Inflammatory macrophage treated with lipopolysaccharide for 4 hours (primary cell): ENCODE results near the gene ETHE1.

Source experiments
- DNase-seq: peaks from one replicate; pipeline ENCODE4 v3.0.0-alpha.2; 2020

The ETHE1 gene

DNA sequence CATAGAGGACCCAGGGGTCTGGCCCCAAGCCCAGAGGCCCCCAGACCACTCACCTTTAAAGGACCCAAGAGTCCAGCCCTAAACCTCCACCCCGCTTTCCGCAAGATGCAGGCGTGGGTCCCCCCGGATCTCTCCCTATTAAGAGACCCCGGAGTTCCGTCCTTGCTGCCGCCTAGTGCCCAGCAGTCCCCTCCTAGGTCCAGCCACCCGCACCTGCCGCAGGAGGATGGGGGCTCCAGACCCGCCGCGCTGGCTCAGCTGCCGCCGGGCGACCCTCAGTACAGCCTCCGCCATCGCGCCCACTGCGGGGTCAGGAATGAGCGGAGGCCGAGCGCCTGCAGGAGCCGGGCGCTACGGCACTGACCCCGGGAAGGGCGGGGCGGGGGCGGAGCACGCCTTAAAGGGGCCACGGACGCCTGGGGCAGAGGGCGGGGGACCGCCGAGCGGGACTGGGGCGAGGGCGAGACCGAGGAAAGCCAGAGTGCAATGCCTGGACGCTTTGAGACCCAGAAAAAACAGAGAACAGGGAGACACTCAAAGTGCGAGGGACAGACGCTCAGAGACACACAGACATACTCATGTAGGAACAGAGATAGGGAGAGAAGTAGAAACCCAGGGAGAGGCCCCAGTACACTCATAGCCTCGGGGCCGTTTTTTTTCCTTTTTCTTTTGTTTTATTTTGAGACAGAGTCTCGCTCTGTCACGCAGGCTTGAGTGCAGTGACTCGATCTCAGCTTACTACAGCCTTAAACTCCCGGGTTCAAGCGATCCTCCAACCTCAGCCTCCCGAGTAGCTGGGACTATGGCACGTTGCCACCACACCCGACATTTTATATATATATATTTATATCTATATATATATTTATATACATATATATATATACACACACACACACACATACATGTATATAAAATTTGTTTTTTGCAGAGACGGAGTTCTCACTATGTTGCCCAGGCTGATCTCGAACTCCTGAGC is at the start of gene ETHE1:
Gene ETHE1 (minus strand): TSS at position 318 of the 976 bp plus-strand sequence. CDS start 24 bp downstream, at position 294.
- DNase-seq = peak; percentile 76

- DNase-seq = no peak
Measured at GRCh38 chr19:43575955-43576878, 49.2 kb upstream of the ETHE1 start.

- peak; percentile 99 for DNase-seq
Measured at GRCh38 chr19:43575156-43575950, 48.4 kb upstream of the ETHE1 start, which contains the start of the genes PINLYP and XRCC1. PINLYP (plus strand) TSS chr19:43575801; CDS start chr19:43577192, 1,391 bp downstream. XRCC1 (minus strand) TSS chr19:43575527; CDS start chr19:43575458, 69 bp downstream.

GRCh38 chr19:43574424-43575155 is 47.6 kb upstream of the ETHE1 start:
- no peak for DNase-seq

DNA sequence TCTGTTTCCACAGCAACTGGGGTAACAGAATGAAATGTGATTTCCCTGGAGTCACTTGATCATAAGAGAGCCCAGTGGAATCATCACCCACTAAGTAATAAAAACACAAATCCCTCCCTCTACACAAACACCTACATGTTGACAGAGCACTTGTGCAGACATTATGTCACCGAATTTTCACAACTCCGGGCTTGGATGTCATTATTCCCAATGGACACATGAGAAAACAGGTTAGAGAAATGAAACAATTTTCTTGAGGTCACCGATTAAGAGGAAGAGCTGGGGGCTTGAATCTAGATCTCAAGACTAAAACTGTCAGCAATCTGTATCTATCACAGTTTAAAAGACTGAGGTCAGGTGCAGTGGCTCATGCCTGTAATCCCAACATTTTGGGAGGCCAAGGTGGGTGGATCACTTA is 45.2 kb upstream of the ETHE1 start:
- peak; percentile 65 for DNase-seq

DNA sequence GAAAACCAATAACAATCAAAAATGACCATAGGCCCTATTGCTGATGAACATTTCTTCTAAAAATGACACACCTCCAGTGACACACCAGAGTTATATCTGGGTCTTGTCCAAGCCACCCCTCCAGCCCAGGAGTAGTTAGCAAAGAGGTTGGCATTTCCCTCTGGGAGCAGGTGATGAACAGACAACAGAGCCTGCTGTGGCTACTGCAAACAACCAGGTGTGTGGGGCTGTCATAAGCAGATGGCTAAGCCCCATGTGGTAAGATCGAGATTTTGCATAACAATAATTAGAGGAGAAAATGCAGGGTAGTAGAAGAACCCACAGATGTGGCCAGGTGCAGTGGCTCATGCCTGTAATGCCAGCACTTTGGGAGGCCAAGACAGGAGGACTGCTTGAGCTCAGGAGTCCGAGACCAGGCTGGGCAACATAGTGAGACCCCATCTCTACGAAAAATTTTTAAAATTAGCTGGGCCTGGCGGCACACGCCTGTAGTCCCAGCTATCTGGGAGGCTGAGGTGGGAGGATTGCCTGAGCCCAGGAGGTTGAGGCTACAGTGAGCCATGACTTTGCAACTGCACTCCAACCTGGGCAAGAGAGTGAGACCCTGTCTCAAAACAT is 43.3 kb upstream of the ETHE1 start:
- no peak for DNase-seq

DNA sequence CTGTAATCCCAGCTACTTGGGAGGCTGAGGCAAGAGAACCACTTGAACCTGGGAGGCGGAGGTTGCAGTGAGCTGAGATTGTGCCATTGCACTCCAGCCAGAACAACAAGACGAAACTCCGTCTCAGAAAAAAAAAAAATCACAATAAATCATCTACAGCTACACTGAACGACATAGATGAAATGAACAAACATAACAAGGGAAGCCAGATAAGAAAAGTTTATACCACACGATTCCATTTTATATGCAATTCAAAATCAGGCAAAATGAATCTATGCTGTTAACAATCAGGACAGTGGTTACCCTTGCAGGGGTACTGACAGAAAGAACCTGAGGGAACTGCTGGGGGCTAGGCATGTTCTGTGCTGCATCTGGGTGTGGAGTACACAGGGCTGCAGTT is 42.7 kb upstream of the ETHE1 start:
- DNase-seq = no peak

DNA sequence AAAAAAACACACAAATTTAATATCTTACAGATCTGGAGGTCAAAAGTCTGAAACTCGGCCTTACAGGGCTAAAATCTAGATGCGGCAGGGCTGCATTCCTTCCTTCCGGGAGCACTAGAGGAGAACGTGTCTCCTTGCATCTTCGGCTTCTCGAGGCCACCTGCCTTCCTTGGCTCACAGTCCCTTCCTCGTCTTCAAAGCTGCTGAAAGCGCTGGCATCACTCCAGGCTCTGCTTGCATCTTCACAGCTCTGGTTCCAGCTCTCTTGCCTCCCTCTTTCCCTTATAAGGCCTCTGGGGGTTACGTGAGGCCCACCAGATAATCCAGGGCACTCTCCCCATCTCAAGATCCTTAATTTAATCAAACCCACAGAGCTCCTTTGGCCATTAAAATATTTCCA is 37.8 kb upstream of the ETHE1 start:
- DNase-seq = no peak

GRCh38 chr19:43563816-43564457 is 36.9 kb upstream of the ETHE1 start:
- no peak for DNase-seq

DNA sequence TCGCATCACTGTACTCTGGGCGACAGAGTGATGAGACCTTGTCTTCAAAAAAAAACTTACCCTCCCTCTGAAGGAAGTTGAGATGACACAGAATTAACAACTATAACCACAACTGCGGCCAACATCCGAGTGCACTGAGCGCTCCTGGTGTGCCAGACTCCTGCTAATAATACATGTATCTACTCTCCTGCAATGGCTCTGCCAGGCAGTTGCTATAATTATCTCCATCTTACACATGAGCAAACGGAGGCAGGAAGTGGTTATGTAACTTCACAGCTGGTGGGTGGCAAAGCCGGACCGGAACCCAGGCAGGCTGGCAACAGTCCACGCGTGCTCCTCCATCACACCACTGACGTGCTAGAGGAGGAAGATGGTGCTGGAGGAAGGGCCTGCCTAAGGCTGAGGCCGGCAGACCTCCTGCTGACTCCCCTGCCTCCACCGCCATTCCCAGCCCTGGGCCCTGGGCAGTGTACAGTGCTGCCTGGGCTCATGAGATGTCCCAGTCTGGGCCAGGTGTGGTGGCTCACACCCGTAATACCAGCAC is 35.8 kb upstream of the ETHE1 start:
- peak; percentile 86 for DNase-seq

GRCh38 chr19:43562226-43562697 is 35.3 kb upstream of the ETHE1 start:
- DNase-seq = peak; percentile 42

DNA sequence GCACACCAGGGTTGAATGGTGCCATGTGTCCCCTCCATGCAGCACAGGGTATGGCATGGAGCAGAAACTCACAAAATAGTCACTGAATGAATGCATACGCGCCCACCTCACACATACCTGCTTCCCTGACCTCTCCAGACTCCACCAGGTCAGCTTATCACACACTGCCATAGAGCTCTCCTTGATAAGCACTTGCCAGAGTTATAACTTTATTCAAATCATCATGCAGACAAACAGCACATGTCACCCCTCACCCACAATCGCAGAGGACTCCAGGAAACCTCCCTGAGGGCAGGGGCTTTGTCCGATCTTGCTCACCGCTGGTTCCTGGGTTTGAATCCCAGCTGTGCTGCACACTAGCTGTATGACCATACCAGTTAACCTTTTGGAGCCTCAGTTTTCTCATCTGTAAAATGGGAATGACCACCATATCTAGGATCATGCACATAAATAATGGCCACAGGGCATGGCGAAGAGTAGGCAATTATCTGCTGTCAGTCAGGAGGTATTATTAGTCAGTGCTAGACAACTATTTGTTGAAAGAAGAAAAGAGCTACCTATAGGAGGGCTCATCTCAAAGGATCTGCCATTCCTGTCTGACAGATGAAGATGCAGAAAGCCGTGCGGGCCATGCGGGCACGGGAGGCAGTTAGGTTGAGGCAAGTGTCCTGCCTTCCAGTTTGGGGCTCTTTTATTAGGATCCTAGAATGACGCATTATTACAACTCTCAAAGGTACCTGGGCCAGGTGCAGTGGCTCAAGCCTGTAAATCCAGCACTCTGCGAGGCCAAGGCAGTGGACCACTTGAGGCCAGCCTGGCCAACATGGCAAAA is 34.4 kb upstream of the ETHE1 start:
- no peak for DNase-seq

GRCh38 chr19:43560687-43561086 is 33.7 kb upstream of the ETHE1 start:
- DNase-seq = peak; percentile 32

DNA sequence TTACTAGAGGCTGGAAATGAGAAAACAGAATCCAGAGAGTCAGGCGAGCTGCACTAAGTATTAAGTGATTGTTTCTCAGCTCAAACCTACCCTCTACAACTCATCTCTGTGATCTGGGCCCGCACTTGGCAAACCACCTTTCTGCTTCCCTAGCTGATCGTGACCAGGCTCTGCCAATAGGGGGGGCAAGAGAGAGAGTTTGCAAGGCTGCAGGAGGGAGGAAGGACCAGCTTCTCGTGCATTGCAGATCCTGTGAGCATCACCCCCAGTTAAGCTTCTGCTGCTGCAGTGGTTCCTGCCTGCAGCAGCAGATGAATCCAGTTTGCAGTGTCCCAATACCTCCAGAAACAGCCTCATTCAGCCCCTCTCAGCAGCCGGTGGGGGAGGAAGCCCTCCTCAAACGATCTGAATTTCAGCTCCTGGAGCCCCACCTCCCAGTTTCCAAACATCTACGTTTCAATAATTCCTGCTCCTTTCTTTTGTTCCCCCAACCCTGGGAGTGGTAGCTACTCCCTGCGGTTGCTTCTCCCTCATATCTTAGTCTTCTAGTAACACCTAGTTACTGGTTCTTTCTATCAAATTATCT is 28.3 kb upstream of the ETHE1 start:
- peak; percentile 77 for DNase-seq

DNA sequence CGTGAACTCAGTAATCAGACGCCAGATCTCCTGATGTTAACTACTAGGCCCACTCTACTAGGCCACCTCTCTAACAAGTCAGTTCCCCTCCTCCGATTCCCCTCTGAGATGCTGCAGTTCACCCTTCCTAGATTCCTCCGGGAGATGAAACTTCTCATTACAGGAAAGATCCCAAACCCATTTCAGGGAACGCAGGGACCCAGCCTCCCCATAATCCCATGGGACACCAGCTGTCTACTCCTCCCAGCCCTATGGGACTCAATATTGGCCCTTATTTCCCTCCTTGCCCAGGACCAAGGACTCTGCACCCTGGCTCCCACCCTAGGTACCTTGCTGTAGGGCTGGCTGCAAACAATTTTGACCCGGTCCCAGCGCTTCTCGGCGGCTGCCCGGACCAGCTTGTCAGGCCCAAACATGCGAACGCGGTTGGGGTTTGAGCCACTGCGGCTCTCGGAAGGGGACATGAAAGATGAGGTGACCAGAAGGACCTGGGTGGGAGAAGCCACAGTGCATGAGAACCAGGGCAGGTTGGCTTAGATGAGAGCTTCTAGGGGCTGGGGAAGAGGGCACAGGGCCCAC is 27.4 kb upstream of the ETHE1 start:
- DNase-seq = no peak

- DNase-seq = no peak
Measured at GRCh38 chr19:43553656-43554055, 26.7 kb upstream of the ETHE1 start.

DNA sequence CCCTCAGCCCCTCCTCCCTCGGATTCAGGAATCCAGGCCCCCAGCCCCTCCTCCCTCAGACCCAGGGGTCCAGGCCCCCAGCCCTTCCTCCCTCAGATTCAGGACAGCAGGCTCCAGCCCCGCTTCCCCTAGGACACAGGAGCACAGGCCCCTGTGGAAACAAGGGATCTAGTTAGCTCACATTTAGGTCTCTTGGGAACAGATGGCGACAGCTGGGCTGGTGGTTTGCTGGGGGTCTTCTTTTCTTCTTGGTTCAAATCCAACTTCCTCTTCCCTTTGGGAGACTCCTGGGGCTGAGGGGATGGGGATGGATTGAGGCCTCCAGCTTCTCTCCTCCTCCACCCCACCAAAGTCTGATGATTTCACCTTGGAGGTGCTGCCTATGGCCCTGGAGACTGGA is 25.6 kb upstream of the ETHE1 start:
- no peak for DNase-seq

DNA sequence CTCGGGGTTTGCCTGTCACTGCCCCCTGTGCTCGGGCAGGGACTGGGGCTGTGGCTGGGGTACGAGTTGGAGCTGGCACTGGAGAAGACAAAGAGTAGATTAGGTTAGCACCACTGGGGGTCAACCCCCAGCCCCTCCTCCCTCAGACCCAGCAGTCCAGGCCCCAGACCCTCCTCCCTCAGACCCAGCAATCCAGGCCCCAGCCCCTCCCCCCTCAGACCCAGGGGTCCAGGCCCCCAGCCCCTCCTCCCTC is 25.1 kb upstream of the ETHE1 start:
- no peak for DNase-seq
